ENCODE results near the gene IGLL1.
"Not testable (repeated sequence)": the region's sequence is repeated elsewhere in the genome, so short reads cannot be mapped to it uniquely, and the experiment has no call there.

The IGLL1 gene

GRCh38 chr22:23561025-23561510, 19.0 kb downstream of the IGLL1 start:
- DNase-seq, result not testable (repeated sequence)

- DNase-seq, result not testable (repeated sequence)
Measured at GRCh38 chr22:23560215-23560614, 19.9 kb downstream of the IGLL1 start.

GRCh38 chr22:23557467-23557866, 22.6 kb downstream of the IGLL1 start:
- no peak for DNase-seq

- DNase-seq, result no peak
Measured at GRCh38 chr22:23557036-23557435, 23.1 kb downstream of the IGLL1 start.

GRCh38 chr22:23556026-23556620, 24.0 kb downstream of the IGLL1 start:
- DNase-seq, result no peak

- DNase-seq, result no peak
Measured at GRCh38 chr22:23555118-23555517, 25.0 kb downstream of the IGLL1 start.

- DNase-seq, result no peak
Measured at GRCh38 chr22:23553924-23554870, 25.9 kb downstream of the IGLL1 start.

- no peak for DNase-seq
Measured at GRCh38 chr22:23553438-23553837, 26.7 kb downstream of the IGLL1 start.

GRCh38 chr22:23552573-23552972, 27.5 kb downstream of the IGLL1 start:
- DNase-seq, result no peak

- no peak for DNase-seq
Measured at GRCh38 chr22:23551385-23551784, 28.7 kb downstream of the IGLL1 start.

- no peak for DNase-seq
Measured at GRCh38 chr22:23550049-23550650, 29.9 kb downstream of the IGLL1 start.

GRCh38 chr22:23549198-23549595, 30.9 kb downstream of the IGLL1 start:
- DNase-seq, result no peak

GRCh38 chr22:23548501-23549197, 31.4 kb downstream of the IGLL1 start:
- no peak for DNase-seq

- no peak for DNase-seq
Measured at GRCh38 chr22:23547818-23548500, 32.1 kb downstream of the IGLL1 start.

GRCh38 chr22:23547382-23547781, 32.7 kb downstream of the IGLL1 start:
- DNase-seq, result not testable (repeated sequence)

- no peak for DNase-seq
Measured at GRCh38 chr22:23544852-23545251, 35.2 kb downstream of the IGLL1 start.

GRCh38 chr22:23543506-23544000, 36.5 kb downstream of the IGLL1 start:
- DNase-seq, result not testable (repeated sequence)

- peak; percentile 38 for DNase-seq
Measured at GRCh38 chr22:23542933-23543332, 37.2 kb downstream of the IGLL1 start.

GRCh38 chr22:23542391-23542790, 37.7 kb downstream of the IGLL1 start:
- DNase-seq, result not testable (repeated sequence)

GRCh38 chr22:23541849-23542281, 38.2 kb downstream of the IGLL1 start:
- DNase-seq, result peak; percentile 46

- not testable (repeated sequence) for DNase-seq
Measured at GRCh38 chr22:23540837-23541236, 39.3 kb downstream of the IGLL1 start.

- DNase-seq, result not testable (repeated sequence)
Measured at GRCh38 chr22:23539839-23540198, 40.3 kb downstream of the IGLL1 start.

All from hematopoietic multipotent progenitor cell treated with erythropoietin and hydrocortisone succinate and interleukin-3 and kit ligand, for 8 days (in vitro differentiated cells).